ENCODE measurements around the gene ADAM23.
"Not testable (repeated sequence)": the region's sequence is repeated elsewhere in the genome, so short reads cannot be mapped to it uniquely, and the experiment has no call there.

Gene ADAM23, protein sequence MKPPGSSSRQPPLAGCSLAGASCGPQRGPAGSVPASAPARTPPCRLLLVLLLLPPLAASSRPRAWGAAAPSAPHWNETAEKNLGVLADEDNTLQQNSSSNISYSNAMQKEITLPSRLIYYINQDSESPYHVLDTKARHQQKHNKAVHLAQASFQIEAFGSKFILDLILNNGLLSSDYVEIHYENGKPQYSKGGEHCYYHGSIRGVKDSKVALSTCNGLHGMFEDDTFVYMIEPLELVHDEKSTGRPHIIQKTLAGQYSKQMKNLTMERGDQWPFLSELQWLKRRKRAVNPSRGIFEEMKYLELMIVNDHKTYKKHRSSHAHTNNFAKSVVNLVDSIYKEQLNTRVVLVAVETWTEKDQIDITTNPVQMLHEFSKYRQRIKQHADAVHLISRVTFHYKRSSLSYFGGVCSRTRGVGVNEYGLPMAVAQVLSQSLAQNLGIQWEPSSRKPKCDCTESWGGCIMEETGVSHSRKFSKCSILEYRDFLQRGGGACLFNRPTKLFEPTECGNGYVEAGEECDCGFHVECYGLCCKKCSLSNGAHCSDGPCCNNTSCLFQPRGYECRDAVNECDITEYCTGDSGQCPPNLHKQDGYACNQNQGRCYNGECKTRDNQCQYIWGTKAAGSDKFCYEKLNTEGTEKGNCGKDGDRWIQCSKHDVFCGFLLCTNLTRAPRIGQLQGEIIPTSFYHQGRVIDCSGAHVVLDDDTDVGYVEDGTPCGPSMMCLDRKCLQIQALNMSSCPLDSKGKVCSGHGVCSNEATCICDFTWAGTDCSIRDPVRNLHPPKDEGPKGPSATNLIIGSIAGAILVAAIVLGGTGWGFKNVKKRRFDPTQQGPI

DNA sequence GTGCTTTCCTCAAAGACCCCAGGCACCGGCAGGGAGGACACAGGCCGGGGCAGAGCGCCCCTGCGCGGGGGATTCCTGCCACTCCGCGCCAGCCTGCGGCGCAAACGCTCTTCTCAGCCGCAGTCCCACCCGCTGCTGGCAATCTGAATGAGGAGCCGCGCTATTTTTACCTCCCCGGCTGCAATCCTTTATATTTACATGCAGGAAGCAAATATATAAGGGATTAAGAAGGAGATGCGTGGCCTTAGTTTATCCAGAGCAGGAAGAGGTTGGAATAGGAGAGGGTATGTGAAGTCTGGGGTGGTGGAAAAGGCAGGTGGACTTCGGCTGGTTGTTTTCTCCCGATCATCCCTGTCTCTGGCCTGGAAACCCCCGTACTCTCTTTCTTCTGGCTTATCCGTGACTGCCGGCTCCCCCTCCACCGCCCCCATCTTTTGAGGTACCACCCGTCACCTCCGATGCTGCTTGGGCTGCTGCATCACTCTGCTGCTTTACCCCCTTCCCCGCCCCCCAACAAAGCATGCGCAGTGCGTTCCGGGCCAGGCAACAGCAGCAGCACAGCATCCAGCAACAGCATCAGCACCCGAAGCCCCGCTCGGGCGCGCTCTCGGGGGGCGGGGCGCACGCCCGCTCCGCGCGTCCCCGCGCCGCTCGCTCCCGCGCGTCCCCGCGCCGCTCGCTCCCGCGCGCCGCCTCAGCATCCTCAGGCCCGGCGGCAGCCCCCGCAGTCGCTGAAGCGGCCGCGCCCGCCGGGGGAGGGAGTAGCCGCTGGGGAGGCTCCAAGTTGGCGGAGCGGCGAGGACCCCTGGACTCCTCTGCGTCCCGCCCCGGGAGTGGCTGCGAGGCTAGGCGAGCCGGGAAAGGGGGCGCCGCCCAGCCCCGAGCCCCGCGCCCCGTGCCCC lies at the start of gene ADAM23:
Gene ADAM23, plus strand, starts transcription at position 700 of the 902 bp plus-strand sequence. CDS start 335 bp downstream, outside the sequence.
- DNase-seq (ENCODE audit: low spot score), result peak; percentile 81

DNA sequence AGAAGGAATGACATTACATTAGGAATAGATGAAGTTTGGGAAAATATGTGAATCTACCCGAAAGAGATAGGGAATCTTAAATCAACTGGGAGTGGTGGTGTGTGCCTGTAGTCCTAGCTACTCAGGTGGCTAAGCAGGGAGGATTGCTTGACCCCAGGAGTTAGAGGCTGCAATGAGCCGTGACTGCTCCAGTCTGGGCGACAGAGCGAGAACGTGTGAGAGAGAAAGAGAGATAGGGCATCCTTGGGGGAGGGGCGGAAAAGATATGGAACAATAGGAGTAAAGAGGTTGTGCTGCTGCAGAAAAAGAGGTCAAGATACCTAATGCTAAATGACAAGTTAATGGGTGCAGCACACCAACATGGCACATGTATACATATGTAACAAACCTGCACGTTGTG lies 47.1 kb upstream of the ADAM23 start:
- DNase-seq (ENCODE audit: low spot score), result no peak

DNA sequence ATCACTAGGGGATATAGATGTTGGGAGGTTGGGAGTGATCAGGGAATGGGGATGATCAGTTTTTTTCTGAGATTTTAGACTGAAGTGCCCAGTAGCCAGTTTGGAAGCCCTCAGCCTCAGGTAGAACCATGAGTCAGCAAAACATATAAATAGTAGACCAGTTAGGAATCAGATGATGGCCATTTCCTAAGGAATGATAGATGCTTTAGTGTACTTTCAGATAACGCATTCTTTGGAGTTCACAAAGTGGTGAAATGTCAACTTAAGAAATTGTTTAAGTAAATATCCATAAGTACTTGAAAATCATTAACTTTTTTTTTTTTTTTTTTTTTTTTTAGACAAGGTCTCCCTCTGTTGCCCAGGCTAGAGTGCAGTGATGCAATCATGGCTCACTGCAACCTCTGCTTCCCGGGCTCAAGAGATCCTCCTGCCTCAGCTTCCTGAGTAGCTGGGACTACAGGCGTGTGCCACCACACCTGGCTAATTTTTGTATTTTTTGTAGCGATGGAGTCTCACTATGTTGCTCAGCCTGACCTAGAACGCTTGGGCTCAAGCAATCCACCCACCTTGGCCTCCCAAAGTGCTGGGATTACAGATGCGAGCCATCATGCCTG lies 40.3 kb upstream of the ADAM23 start:
- DNase-seq (ENCODE audit: low spot score), result not testable (repeated sequence)

DNA sequence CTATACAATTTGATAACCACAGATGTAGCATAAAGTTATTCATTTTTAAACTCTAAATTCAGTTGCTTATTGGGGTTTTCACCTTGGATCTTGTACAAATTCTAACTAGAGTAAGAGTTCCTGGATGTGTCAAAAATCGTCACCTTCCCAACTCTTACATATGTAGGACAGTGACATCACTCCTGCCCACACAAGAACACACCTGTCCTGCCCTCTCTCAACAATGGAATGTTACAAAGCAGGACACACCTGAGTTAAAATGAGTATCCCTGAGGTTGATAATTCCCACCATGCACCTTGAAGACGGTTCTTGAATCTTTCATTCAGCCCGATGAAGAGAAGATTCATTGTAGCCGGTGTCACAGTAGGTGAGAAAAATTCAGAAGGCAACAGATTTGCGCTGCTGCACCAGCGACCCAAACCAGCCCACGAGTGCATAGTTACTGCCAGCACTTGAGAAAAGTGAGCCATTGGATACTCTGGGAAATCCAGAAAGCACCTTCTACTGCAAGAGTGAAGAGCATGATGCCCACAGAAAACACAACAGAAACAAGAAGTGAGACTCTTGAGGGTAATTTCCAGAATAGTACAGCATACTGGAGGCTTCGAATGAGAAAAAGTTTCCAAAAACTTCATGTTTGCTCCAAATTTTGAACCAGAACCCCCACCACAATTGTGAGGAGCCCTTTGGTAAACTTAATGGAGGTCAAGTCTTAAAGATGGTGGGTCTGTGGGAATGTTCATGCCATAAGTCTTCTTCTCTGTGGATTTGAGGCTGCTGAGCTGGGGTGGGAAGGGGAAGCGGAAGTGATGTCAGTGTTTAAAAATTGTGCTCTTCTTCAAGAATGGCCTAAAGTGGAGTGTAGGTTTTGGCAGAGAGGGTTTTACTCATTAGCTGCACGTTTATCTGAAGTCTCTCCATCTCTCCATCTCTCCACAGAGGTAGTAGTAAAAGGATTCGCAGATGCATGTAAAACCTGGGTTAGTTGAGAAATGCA lies 34.7 kb upstream of the ADAM23 start:
- DNase-seq (ENCODE audit: low spot score), result no peak

DNA sequence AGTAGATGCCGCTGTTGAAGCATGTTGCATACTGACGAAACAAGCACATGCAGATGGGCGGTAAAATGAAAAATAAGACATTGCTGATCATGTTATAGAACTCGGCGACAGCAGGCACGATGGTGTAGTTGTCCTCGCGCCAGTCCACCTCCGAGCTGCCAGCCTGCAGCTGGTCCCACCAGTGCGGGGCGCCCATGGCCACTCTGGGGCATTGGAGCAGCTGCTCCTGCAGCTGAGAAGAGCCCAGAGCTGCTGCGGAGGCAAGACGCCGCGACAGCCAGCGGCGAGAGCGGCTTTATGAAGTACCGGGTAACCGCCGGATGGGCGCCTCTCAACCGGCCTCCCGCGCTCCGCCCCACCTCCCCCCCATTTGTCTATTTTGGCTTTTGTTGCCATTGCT lies 32.6 kb upstream of the ADAM23 start:
- DNase-seq (ENCODE audit: low spot score), result no peak

DNA sequence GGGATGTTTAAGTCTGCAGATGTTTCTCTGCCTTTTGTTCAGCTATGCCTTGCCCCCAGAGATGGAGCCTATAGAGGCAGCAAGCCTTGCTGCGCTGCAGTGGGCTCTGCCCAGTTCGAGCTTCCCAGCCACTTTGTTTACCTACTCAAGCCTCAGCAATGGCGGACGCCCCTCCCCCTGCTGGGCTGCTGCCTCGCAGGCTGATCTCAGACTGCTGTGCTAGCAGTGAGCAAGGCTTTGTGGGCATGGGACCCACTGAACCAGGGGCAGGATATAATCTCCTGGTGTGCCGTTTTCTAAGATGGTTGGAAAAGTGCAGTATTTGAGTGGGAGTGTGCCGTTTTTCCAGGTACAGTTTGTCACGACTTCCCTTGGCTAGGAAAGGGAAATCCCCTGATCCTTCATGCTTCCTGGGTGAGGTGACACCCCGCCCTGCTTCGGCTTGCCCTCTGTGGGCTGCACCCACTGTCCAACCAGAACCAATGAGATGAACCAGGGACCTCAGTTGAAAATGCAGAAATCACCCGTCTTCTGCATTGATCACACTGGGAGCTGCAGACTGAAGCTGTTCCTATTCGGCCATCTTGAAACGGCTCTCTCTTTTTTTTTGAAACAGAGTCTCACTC lies 27.6 kb upstream of the ADAM23 start:
- DNase-seq (ENCODE audit: low spot score), result no peak

DNA sequence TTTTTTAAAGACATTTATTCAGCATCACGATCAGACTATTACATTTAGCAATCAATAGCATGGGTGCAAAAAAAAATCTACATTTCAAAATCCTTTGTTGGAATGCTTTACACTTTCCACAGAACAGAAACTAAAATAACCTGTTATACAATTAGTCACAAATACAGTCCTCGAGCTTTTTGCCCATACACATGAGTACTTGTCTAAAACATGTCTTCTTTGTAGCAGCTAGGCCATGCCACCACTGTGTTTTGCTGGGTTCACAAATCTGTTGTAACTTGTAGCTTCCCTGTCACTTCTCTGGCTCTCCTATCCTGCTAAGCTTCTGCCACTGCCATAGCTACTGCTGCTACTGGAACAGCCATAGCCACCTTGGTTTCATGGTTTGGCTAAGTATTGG lies 24.4 kb upstream of the ADAM23 start:
- DNase-seq (ENCODE audit: low spot score), result no peak

DNA sequence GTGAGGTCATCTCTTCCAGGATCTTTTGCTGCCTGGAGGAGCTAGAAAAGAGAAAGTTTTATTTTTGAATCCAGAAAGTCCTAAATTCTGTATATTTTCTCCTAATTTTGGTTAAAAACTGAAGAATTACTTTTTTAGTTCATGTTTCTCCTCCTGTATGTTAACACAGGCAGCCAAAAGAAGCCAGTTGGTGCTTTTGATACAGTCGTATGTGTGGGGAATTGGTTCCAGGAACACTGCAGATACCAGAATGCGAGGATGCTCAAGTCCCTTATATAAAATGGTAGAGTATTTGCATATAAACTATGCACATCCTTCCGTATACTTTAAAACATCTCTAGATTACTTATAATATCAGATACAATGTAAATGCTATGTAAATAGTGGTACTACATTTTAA lies 22.6 kb upstream of the ADAM23 start:
- no peak for DNase-seq (ENCODE audit: low spot score)

DNA sequence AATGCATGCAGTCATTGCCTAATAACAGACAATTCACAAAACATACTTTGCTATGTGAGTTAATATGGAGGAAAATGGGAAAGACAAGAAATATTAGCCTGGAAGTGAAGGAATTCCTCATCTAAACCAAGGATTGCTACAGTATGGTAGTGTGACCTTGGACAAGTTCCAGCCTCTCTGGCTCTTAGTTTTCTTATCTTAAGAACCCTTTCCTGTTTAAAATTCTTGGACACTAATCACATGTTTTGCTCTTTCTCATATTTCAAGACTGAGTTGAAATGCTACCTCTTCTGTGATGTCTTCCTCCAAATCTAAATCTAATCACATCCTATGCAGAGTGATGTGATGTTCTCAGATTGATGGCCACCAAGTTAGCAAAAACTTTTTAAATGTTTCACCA lies 20.8 kb upstream of the ADAM23 start:
- DNase-seq (ENCODE audit: low spot score), result no peak

DNA sequence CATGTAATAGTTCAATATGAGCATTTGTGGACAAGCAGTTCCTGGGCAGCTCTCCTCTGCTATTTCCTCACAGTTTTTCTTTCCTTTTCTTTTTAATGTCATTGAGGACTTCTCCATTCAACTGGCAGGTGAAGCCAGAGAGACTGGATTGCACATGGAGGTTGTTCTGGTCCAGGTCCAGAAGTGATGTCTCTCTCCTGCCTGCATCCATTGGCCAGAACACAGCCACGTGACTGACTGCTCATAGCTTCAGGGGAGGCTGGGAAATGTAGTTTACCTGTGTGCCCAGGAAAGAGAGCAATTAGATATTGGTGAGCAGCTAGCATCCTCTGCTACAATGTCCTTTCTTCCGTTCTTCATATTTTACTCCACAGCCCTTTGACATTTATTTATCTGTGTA lies 20.2 kb upstream of the ADAM23 start:
- DNase-seq (ENCODE audit: low spot score), result peak; percentile 20

DNA sequence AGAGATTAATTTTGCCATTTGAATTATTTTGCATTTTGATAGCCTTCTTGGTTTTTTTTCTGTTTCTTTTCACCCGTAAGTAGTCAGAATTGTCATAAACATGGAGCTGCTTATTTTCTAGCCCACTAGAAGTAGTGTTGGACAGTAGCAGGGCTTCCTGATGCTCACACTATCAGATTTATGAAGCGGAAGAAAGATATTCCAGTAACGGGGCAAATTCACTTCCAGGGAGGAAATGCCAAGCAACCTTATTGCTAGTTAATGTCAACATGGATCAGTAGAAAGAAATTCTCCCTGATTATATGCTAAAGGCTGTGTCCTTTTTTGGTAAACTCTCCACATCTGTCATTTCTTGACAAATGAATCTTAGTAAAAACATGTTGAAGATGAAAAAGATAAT lies 19.2 kb upstream of the ADAM23 start:
- no peak for DNase-seq (ENCODE audit: low spot score)

DNA sequence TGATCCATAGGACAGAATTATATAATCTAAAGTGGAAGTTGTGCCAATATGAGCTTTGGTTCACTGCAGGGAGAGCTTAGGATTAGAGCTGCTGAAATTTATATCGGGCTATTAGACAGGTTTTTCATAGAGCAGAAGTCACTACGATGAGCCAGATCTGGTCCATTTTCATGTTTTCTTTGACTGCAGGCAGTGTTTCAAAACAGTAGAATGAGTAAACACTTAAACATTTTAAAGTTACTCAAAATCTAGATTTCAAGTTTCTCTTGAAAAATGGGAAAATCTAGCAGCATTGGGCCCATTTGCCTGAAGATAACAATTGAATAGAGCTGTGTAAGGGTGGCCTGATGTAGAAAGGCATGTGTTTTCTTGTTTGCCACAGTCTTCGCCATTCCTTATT lies 14.5 kb upstream of the ADAM23 start:
- no peak for DNase-seq (ENCODE audit: low spot score)

DNA sequence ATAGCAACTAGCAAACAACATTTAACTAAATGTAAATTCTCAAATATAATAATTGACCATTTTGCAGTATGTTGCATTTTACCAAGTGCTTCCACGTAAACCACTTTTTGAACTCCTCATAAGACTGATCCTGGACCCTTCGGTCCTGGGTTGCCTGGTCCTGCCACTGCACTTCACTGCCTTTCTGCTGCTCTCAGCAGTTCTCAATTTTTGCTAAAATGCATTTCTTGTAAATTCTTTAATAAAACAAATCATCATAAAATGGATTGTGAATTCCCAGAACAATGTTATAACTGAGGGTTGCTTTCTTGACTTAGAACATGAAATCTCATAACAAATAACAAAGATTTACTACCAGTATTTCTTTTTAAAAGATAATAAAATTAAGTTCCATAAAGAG lies 12.9 kb upstream of the ADAM23 start:
- no peak for DNase-seq (ENCODE audit: low spot score)

DNA sequence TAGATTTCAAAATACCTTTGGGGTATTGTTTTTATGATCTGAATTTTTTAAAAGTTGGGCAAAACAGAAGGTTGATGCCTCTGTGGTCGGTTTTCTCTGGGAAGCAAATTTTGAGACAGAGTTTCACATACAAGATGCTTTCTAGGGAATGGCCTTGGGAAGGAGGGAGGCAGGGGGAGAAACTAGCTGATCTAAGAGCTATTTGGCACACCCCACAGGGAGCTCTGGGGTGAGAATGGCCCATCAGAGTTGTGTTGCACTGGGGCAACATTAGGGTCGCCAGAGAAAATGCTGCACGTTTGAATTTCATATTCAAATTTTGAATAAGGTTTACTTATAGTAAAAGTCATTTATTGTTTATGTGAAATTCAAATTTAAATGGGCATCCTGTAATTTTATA lies 11.9 kb upstream of the ADAM23 start:
- DNase-seq (ENCODE audit: low spot score), result no peak

DNA sequence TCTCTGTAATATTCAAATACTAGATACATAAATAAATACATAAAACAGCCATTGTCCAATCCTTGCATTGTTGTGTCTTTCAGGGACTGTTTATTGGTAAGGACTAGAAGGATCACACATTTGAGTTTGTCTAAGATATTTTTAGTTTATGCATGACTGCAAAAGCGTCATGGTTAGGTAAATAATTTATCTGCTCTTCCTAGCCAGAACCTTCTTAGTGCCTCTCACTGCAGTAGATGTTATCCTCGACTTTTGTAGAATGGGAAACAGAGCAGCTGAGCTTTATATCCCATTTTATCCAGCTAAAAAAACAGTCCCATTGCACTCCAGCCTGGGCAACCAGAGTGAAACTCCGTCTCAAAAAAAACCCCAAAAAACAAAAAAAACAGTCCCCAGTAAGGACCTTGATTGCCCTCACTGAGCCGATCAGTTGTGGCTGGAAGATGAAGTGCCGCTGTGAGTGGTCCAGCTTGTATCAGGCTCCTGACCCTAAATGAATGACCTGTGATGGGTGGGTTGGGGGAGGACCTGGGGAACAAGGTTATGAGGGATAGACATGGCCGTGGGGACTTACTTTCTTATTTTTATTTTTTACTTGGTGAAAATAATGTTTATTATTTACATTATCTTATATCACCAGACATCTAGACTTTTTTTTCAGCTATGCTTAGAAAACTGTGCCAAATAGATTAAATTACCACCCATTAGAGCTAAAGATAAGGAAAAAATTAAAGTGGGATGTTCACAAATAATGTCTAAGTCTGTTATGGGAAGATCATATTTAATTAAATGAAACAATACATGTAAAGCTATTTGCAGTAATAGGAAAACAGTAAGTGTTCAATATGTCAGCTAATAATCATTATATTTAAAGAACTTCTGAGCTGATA lies 10.9 kb upstream of the ADAM23 start:
- no peak for DNase-seq (ENCODE audit: low spot score)

DNA sequence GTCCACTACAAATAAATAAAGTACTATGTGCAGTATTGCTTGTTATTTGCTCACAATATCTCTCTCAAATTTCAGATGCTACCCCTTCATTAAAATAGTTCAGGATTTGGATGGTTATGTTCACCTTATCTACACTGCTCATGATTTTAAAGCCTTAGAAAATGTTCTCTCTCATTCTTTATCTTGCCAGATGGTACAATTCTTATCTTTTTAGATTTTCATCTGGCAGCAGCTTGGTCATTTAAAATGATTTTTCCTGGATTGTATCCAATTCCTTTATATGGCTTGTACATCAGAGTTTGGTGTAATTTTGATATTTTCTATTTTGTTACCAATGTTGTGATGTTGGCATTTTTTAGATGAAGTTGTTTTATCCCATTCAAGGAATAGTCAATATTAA lies 10.1 kb upstream of the ADAM23 start:
- DNase-seq (ENCODE audit: low spot score), result no peak

DNA sequence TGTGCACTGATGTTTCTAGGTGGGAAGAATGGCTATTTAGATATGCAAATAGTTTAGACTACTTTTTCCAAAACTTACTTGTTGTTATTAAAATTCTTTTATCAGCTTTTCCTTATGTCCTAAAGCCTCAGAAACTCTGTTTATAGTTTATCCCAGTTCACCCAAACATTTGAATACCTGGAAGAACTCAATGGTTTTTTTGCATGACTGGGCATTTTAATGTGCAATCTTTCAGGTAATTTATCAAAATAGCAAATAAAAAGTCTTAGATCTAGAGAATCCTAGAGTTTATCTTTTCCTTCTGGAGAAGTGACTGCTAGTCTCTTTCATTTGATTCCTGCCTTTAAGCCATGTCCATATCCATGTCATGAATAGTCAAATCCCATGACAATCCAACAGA lies 9.6 kb upstream of the ADAM23 start:
- no peak for DNase-seq (ENCODE audit: low spot score)

DNA sequence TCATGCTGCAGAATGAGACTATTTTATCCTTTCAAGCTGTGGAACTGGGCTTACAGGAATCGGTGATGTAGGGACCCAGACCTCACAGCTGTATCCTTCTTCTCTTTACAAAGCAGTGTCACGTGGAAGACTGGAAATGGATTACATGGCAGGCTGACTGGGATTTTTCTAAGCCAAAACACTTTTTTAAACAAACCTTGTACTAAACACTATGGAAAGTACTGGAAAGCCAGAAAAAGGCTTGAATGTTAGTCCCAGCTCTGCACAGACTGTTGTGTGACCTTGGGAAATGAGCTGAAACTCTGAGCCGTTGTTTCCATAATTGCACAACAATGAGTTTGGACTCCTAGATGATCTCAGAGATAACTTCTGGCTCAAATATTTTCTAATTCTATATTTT lies 7.6 kb upstream of the ADAM23 start:
- DNase-seq (ENCODE audit: low spot score), result no peak

DNA sequence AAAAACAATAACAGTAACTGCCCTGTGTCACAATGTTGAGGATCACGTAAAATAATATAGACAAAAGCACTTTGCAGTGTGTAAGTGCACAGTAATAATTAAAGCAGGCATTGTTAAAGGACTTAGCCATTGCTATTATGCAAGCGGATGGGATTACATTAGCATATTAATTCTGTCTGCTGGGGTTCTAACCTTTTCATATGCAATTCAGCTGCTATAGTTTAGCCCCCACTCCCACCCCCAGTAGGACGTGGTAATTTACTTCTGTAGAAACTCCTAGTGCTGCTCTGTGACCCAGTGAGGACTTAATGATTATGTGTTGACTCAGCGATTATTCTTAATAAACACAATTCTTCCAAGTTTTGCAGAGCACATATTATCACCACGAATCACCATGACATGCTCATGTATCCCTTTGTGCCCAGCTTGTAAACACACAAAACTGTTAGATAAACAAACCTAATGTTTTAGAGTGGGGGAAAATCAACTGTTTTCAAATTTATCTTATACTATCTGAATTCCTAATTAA lies 5.1 kb upstream of the ADAM23 start:
- DNase-seq (ENCODE audit: low spot score), result no peak
